GM19239 (cell line): ENCODE data around the gene PIF1.

ENCODE experiments used
- DNase-seq: peaks from one replicate; pipeline ENCODE4 v3.0.0; 2011; ENCODE audit warnings: low spot score; ENCODE audit not compliant: insufficient read length
- FAIRE-seq: peaks from 2 replicates; lab custom pipeline; 2011; peaks lifted over from hg19 to GRCh38; lab: Jason Lieb, UNC

PIF1 gene

DNA sequence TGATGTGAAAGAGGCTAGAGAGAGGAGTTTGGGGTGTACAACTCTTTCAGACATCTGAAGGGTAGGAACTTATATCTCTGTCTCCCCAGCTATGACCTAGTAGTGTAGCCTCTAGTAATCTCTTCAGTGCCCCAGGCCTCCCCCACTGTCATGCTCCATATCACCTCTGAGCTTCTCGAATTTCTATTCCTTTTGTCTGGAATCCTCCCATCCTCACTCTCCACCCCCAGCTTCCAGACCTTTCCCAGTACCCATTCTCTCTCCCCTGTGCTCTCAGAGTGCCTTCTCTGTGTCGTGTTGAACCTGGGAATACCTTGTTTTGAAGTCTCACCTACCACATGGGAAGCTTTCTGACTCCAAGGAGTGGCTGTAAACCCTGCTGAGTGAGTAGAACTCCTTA is 46.4 kb downstream of the PIF1 start:
- no peak for FAIRE-seq

DNA sequence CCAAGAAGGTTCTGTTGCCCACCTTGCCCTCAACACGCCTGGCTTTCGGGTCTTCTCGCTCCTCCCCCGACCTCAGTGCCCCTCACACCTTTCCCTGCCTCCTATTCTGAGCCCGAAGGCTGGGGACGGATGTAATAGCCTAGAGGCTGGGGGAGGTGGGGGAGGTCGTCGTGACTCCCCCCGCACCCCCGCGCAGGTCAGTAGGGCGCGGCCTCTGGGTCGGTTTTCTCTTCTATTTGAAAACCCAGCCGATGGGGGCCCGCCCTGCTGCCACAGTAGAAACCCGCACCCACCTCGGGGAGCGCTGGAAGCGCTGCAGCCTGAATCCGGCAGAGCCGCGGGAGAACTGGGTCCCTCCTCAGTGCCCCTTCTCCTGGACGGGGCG is 49.1 kb downstream of the PIF1 start:
- no peak for FAIRE-seq
- DNase-seq, result no peak

More for the DNA sequence above, 46.4 kb downstream of the PIF1 start:
- no peak for DNase-seq

DNA sequence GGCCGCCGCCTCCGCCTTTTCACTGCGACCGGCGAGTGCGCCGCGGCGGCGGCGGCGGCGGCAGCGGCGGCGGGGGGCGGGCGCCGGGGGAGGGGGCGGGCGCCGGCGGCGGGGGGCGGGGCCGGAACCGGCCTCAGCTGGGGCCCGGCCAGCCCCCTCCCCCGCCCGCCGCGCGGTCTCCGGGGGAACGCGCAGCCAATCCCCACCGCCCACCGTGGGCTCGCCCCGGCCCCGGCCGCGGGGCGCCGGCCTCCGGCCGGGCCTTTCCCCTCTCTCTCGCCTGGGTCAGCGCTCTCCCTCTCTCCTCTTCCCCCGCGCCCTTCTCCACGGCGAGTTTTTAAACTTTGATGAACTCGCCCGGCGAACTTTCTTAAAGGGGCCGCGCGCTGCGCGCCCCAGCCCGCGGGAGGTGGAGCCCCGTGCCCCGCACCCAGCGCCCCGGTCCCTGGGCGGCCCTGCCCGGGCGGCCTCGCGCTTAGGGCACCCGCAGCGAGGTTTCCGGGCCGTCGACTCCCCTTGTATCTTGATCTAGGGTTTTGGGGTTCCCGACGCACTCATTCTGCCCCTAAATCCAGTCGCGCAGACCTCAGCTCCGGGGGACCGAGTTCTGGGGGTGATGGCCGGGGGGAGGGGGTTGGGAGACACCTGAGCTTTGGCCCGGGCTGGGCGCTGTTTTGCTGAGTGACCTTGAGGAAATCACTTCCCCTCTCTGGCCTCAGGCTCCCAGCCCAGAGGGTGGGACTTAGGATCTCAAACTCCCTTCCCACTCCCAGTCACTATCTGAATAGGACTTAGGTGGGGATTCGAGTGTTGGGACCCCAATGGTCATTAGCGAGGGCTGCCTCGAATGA is 49.7 kb downstream of the PIF1 start, which contains the start of gene RBPMS2:
Gene RBPMS2 (minus strand): TSS at position 39 of the 851 bp plus-strand sequence. CDS start 270 bp downstream, outside the sequence.
- DNase-seq, result peak; percentile 54
- no peak for FAIRE-seq

DNA sequence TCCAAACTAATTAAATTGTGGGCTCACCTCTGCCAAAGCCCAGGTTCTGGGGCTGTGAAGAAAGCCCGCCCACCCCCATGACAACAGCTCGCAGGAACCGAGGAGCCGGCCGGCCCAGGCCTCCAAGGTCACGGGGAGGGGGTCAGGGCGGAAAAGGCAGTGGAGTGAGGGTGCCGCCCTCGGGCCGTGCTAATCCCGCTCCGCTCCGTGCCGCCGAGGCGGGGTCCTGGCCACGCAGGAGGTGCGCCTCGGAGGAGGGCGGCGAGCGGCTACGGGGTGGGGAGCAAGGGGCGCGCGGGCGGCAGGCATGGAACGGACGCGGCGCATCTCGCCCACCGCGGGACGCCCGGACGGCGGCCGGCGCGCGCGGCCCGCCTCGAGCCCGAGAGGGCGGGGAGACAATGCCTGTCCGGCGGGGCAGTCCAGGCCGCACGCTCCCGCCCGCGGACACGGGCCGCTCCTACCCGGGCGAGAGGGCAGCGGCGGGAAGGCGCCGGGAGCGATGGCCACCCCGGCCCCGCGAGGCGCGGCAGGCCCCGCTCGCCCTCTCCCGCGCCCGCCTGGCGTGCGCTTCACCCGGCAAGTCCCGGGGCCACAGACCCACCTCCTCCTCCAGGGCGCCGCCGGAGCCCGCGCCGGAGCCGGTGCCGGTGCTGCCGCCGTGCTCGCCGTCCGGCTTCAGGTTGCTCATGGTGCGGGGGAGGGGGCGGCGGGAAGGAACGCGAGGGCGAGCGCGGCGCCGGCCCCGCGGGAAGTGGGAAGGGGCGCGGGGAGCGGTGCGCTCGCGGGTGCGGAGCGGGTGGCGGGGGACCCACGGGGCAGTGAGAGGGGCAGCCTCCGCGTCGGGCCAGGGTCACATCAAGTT is 50.6 kb downstream of the PIF1 start:
- DNase-seq, result no peak
- no peak for FAIRE-seq

DNA sequence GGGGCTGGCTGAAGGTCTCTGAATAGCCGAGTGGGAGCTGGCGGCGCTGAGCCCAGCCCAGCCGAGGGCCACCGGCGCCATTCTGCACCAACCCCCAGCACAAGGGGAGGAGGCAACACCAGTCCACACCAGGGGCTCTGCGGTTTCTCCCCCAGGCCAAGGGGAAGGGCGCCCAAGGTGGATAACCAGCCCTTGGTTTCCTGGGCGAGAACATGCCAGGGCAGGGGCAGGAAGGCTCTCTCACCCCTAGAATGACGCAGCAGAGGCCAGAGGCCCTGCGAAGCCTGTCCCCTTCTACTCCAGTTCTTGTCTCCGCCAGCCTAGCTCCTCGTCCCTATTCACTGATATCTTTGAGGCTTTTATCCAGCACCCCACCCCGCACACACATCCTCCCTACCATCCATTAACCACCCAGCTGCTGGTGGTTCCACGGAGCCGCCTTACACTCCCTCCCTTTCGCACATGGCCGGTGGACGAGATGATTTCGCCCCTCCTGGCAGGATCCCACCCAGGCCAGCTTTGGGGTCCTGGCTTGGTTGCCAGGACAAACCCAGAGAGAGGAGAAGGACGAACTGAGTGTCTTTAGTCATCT is 51.3 kb downstream of the PIF1 start:
- DNase-seq, result no peak
- FAIRE-seq, result no peak

DNA sequence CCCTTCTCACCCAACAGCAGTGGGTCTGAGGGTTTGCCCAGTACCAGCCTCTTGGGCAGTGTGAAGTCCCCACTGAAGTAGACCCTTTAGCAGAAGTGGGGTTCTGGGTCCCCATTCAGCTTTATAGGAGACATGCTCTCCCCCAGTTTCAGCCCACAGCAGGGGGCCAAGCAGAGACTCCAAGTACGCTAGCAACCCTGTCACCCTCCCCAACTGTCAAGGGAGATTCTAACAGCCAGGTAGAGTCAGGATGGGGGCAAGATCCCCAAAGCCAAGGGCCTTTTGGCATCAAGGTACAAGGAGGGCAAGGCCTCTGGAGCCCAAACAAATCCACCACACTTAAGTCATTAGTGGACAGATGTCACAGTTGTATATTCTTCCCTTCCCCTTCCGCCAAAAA is 51.8 kb downstream of the PIF1 start:
- DNase-seq (no peak), FAIRE-seq (no peak)

DNA sequence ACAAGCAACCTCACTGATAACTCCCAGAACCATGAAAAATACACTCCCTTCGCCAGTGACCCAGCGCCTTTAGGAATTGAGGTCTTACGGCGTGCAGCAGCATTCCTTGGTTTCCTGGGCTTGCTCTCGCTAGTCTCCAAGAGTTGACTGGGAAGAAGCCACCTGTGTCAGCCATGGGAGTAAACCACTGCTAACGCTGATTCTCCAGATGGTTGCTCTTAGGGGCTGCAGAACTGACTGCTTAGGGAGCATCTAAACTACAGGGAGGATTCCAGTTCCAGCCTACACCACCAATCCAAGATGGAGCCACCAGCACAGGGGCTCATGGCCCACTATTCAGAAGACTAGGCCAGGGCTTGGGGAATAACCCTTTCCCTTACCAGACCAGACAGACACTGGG is 52.5 kb downstream of the PIF1 start:
- DNase-seq (no peak), FAIRE-seq (no peak)

DNA sequence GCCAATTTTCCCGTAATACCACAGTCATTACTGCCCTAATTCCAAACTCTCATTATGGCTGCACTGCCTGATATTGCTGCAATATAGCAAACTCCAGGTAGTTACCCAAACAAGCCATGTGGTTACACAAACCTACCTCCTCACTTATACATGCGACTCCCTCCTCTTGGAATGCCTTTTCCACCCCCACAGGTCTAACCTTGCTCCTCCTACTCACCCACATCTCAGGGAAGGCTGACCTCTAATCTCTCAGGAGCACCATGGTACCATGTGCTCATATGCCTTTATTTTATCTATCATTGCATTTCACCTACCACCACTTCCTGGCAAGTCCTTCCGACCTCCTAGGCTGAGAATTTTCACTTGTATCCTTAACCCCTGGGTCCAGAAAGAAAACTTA is 53.0 kb downstream of the PIF1 start:
- FAIRE-seq (no peak), DNase-seq (no peak)

DNA sequence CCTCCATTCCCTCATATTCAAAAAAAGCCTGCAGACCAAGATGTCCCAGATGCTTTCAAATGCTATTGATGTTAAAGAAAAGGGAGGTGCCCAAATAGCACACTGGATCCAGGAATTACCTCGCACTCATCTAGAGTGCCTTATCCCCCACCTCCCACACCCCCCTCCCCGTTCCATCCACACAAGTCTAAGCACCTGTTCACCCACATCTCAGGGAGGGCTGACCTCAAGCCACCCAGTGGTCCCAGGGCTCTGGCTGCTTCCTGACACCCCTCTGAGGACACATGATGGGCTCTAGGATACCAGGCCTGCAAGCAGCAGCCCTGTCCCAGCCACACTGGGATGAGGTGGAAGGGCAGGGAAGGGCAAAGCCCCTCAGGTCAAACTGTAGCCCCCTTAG is 54.8 kb downstream of the PIF1 start:
- no peak for DNase-seq

DNA sequence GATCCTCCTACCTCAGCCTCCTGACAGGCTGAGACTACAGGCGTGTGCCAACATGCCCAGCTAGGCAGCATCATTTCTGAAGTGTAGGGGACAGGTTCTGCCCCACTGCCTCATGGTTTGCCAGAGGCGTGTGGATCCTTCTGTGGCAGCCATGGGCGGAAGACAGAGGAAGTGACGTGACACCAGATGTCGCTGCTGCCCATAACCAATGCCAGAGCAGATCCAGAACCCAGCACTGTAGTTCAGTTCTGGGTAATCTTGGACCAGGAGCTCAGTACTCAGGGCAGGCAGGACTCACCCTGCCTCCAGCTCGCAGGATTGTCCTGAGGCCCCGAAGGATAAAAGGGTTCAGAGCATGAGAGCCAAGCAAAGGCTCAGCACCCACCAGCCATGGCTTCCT is 58.2 kb downstream of the PIF1 start:
- FAIRE-seq (no peak), DNase-seq (no peak)

More for the DNA sequence above, 54.8 kb downstream of the PIF1 start:
- no peak for FAIRE-seq

DNA sequence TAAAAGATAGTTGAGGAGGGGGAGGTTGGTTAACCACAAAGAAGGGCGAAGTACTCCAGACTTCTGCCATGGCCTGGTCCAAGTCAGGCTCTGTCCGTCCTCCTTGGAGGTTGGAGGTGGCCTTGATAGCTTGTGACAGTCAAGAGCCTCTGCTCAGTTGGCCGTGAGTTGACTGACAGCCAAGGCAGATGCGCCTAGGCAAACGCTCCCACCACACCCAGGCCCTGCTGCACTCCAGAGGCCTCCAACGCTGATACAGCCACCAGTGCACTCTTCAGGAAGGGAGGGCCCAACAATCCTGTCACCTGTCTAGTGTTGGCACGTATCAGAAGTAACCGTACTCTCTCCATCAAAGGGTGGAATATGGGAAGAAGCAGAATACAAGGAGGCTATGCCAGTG is 59.4 kb downstream of the PIF1 start:
- DNase-seq, result no peak
- FAIRE-seq, result peak; percentile 63
